ENCODE data around the gene DLEC1. TPM values are rescaled to one million over a fixed set of nuclear protein-coding genes. Genes with fewer than 3 reads are reported as not detected.

Gene DLEC1
- total RNA-seq, 2 donors from 2014 or later, result 3.9 to 6.0 TPM

GRCh38 chr3:38146504-38146903, 107.5 kb downstream of the DLEC1 start:
- Mint-ChIP-seq H3K36me3 (ENCODE audit: low read depth) (peaks cover 6% of the 10 kb centered on the region), H3K4me3 (no peak overlapping the region), H3K27me3 (ENCODE audit: insufficient read depth) (peaks cover 4% of the 10 kb centered on the region), H3K4me1 (no peaks in the 10 kb centered on the region), H3K27ac (no peak overlapping the region), H3K9me3 (peaks cover 6% of the 10 kb centered on the region)
- no peak for DNase-seq
- H3K9me3 ChIP-seq (ENCODE audit: control insufficient read depth, low read length), result peaks cover 16% of the 10 kb centered on the region
- H3K27ac ChIP-seq (ENCODE audit: low read depth, low read length), result no peak overlapping the region
- peaks cover under 1% of the 10 kb centered on the region for H3K36me3 ChIP-seq (ENCODE audit: control insufficient read depth, insufficient read depth, low read length)
- no peaks in the 10 kb centered on the region for H3K27me3 ChIP-seq (ENCODE audit: control insufficient read depth, insufficient read depth, low read length, poor library complexity, severe bottlenecking)
- H3K9ac ChIP-seq (ENCODE audit: extremely low read depth, low read length, poor library complexity, severe bottlenecking), result no peak overlapping the region
- WGBS, 2 experiments (ENCODE audit: insufficient coverage in 1 of 2, insufficient read length in 1 of 2), result 91 to 100% methylated on average over 1 to 2 of the region's 2 CpGs
- no peak for TF ChIP-seq CTCF (conservative IDR thresholded peaks at IDR 0.05)
- H3K4me3 ChIP-seq (ENCODE audit: low read length), result no peak overlapping the region
- H3K4me1 ChIP-seq (ENCODE audit: control insufficient read depth, insufficient read depth, low read length), result no peaks in the 10 kb centered on the region

- no peak overlapping the region for H3K27ac ChIP-seq (ENCODE audit: low read depth, low read length)
- no peak overlapping the region for H3K4me3 ChIP-seq (ENCODE audit: low read length)
- no peaks in the 10 kb centered on the region for H3K4me1 Mint-ChIP-seq
- no peaks in the 10 kb centered on the region for H3K36me3 Mint-ChIP-seq (ENCODE audit: low read depth)
- no peak for TF ChIP-seq CTCF (conservative IDR thresholded peaks at IDR 0.05)
- H3K36me3 ChIP-seq (ENCODE audit: control insufficient read depth, insufficient read depth, low read length), result no peaks in the 10 kb centered on the region
- H3K4me1 ChIP-seq (ENCODE audit: control insufficient read depth, insufficient read depth, low read length), result no peaks in the 10 kb centered on the region
- DNase-seq, result no peak
- no peak overlapping the region for H3K27ac Mint-ChIP-seq
- H3K9ac ChIP-seq (ENCODE audit: extremely low read depth, low read length, poor library complexity, severe bottlenecking), result no peak overlapping the region
- H3K4me3 Mint-ChIP-seq, result no peak overlapping the region
- H3K9me3 ChIP-seq (ENCODE audit: control insufficient read depth, low read length), result peaks cover 16% of the 10 kb centered on the region
- H3K27me3 Mint-ChIP-seq (ENCODE audit: insufficient read depth), result peaks cover 4% of the 10 kb centered on the region
- WGBS, 2 experiments (ENCODE audit: insufficient coverage in 1 of 2, insufficient read length in 1 of 2), result 93 to 100% methylated on average over 3 of the region's 3 CpGs
- no peaks in the 10 kb centered on the region for H3K27me3 ChIP-seq (ENCODE audit: control insufficient read depth, insufficient read depth, low read length, poor library complexity, severe bottlenecking)
- peaks cover 6% of the 10 kb centered on the region for H3K9me3 Mint-ChIP-seq
These were observed 108.4 kb downstream of the DLEC1 start for GRCh38 chr3:38147421-38147820.

GRCh38 chr3:38148311-38148882, 109.4 kb downstream of the DLEC1 start:
- Mint-ChIP-seq H3K36me3 (ENCODE audit: low read depth) (no peaks in the 10 kb centered on the region), H3K4me1 (no peaks in the 10 kb centered on the region), H3K4me3 (no peak overlapping the region), H3K27me3 (ENCODE audit: insufficient read depth) (peaks cover 4% of the 10 kb centered on the region), H3K9me3 (peaks cover 6% of the 10 kb centered on the region), H3K27ac (no peak overlapping the region)
- Histone ChIP-seq H3K4me1 (ENCODE audit: control insufficient read depth, insufficient read depth, low read length) (no peaks in the 10 kb centered on the region), H3K9ac (ENCODE audit: extremely low read depth, low read length, poor library complexity, severe bottlenecking) (no peak overlapping the region), H3K9me3 (ENCODE audit: control insufficient read depth, low read length) (peaks cover 16% of the 10 kb centered on the region), H3K4me3 (ENCODE audit: low read length) (no peak overlapping the region), H3K27ac (ENCODE audit: low read depth, low read length) (no peak overlapping the region), H3K36me3 (ENCODE audit: control insufficient read depth, insufficient read depth, low read length) (no peaks in the 10 kb centered on the region), H3K27me3 (ENCODE audit: control insufficient read depth, insufficient read depth, low read length, poor library complexity, severe bottlenecking) (no peaks in the 10 kb centered on the region)
- DNase-seq, result no peak
- no peak for TF ChIP-seq CTCF (conservative IDR thresholded peaks at IDR 0.05)
- 93 to 95% methylated on average over 5 of the region's 5 CpGs for WGBS, 2 experiments (ENCODE audit: insufficient coverage in 1 of 2, insufficient read length in 1 of 2)

All from endodermal cell (in vitro differentiated cells).